Endothelial cell of umbilical vein (primary cell): ENCODE measurements around the gene SOCS7.

Experiments
- CTCF ChIP-seq, 2 donors: IDR thresholded peaks; 1 replicate in 1 of 2; 2 replicates in 1 of 2; pipeline ENCODE4 v1.5.1; 2011; ENCODE audit warnings: low read length in 2 of 2, mild to moderate bottlenecking in 2 of 2, moderate library complexity in 2 of 2, control low read depth in 1 of 2, inconsistent platforms in 1 of 2, low read depth in 1 of 2; ENCODE audit not compliant: insufficient read depth in 1 of 2; ENCODE audit errors: extremely low read depth in 1 of 2
- JUN ChIP-seq: IDR thresholded peaks from 2 replicates; pipeline ENCODE4 v1.6.1; 2011; ENCODE audit warnings: borderline replicate concordance, low read depth; ENCODE audit not compliant: insufficient read length, insufficient read depth
- MAX ChIP-seq: IDR thresholded peaks from 2 replicates; pipeline ENCODE4 v1.6.1; 2011; ENCODE audit not compliant: insufficient read depth, insufficient read length
- MYC ChIP-seq: IDR thresholded peaks from one replicate; pipeline ENCODE4 v1.6.1; 2011; ENCODE audit warnings: mild to moderate bottlenecking, low read depth, low read length
- POLR2AphosphoS5 ChIP-seq: IDR thresholded peaks from 2 replicates; pipeline ENCODE4 v1.6.1; 2012; ENCODE audit warnings: low read depth, mild to moderate bottlenecking, control low read depth, low read length, moderate library complexity; ENCODE audit not compliant: insufficient read depth

GRCh38 chr17:38427160-38427949 lies 75.7 kb downstream of the SOCS7 start:
- no peak for TF ChIP-seq CTCF (IDR thresholded peaks at IDR 0.05; ENCODE audit: extremely low read depth in 1 of 2, insufficient read depth in 1 of 2, low read depth in 1 of 2, low read length in 2 of 2)
- no peak for TF ChIP-seq JUN
- TF ChIP-seq MAX: no peak
- TF ChIP-seq MYC: no peak
- no peak for TF ChIP-seq POLR2AphosphoS5
